Endothelial cell of umbilical vein (primary cell): Measurements from ENCODE around the gene MRPS34. TPM values are rescaled to one million over a fixed set of nuclear protein-coding genes. Genes with fewer than 3 reads are reported as not detected.

Experiments
- BruUV-seq: library from RNA; stranded (reverse); fragments of 400-500 nt; replicated peaks from 2 replicates; lab custom pipeline; 2021; lab: Mats Ljungman, UMichigan
- CTCF ChIA-PET: fragments of 300-600, 350-600 bp; sonication (Branson Sonifier 250); formaldehyde crosslinking; loops from one replicate; lab custom pipeline; 2021; ENCODE audit warnings: antibody characterized with exemption, inconsistent platforms; lab: Charles Lee
- POLR2A ChIA-PET: fragments of 300-600, 350-600 bp; sonication (Branson Sonifier 250); formaldehyde crosslinking; loops from one replicate; lab custom pipeline; 2021; ENCODE audit warnings: antibody characterized with exemption, inconsistent platforms; lab: Charles Lee
- DNase-seq: peaks from one replicate; pipeline ENCODE4 v3.0.0-alpha.2; 2011; ENCODE audit warnings: low read depth, low spot score
- FAIRE-seq: peaks from 2 replicates; lab custom pipeline; 2011; peaks lifted over from hg19 to GRCh38; lab: Jason Lieb, UNC
- H2AFZ ChIP-seq: 2 replicates; pipeline ENCODE4 v1.6.0; 2012; ENCODE audit warnings: low read depth, low read length, control low read depth, inconsistent platforms
- H3K27ac ChIP-seq: 2 replicates; pipeline ENCODE4 v1.5.1; 2011; ENCODE audit warnings: low read depth, mild to moderate bottlenecking, control low read depth, low read length, moderate library complexity; ENCODE audit not compliant: insufficient read depth
- H3K27me3 ChIP-seq, 2 experiments: 2 replicates each; pipeline versions ENCODE4 v1.6.0 to v1.6.1; 2011; ENCODE audit warnings: low read length in 2 of 2, mixed read lengths in 1 of 2; ENCODE audit not compliant: control insufficient read depth in 2 of 2, insufficient read depth in 2 of 2
- H3K36me3 ChIP-seq, 2 experiments: 2 replicates in 1 of 2; 3 replicates in 1 of 2; pipeline ENCODE4 v1.5.1; 2011; ENCODE audit warnings: low read length in 2 of 2, mild to moderate bottlenecking in 1 of 2, moderate library complexity in 1 of 2; ENCODE audit not compliant: control insufficient read depth in 2 of 2, insufficient read depth in 2 of 2; ENCODE audit errors: extremely low read depth in 1 of 2
- H3K4me1 ChIP-seq: 3 replicates; pipeline ENCODE4 v1.5.1; 2011; ENCODE audit warnings: mild to moderate bottlenecking, low read length; ENCODE audit not compliant: control insufficient read depth, insufficient read depth; ENCODE audit errors: extremely low read depth
- H3K4me2 ChIP-seq: 2 replicates; pipeline ENCODE4 v1.6.1; 2011; ENCODE audit warnings: low read length, control low read depth, mixed read lengths; ENCODE audit not compliant: insufficient read depth
- H3K4me3 ChIP-seq, 3 experiments: fragments of 200-600 bp in 1 of 3; sonication (generic), shearing (Covaris generic) in 1 of 3; replicated peaks in 1 of 3; 2 replicates each; pipeline ENCODE4 v1.5.1; 2011 to 2016; ENCODE audit warnings: control low read depth in 3 of 3, low read length in 3 of 3, mild to moderate bottlenecking in 2 of 3, inconsistent platforms in 1 of 3, low read depth in 1 of 3, moderate library complexity in 1 of 3; ENCODE audit not compliant: insufficient read depth in 1 of 3
- H3K79me2 ChIP-seq: 2 replicates; pipeline ENCODE4 v1.6.0; 2012; ENCODE audit warnings: low read length, inconsistent platforms; ENCODE audit not compliant: control insufficient read depth, insufficient read depth
- H3K9ac ChIP-seq: replicated peaks from 2 replicates; pipeline ENCODE3; 2011; ENCODE audit warnings: low read length, control low read depth; ENCODE audit not compliant: insufficient read depth; ENCODE audit errors: extremely low read depth
- H3K9me1 ChIP-seq: replicated peaks from 3 replicates; pipeline ENCODE4 v1.6.0; 2011; ENCODE audit warnings: mild to moderate bottlenecking, low read length; ENCODE audit not compliant: control insufficient read depth, insufficient read depth; ENCODE audit errors: extremely low read depth
- H3K9me3 ChIP-seq: replicated peaks from 2 replicates; pipeline ENCODE4 v1.5.1; 2012; ENCODE audit warnings: low read length, inconsistent platforms; ENCODE audit not compliant: control insufficient read depth, insufficient read depth
- H4K20me1 ChIP-seq: replicated peaks from 2 replicates; pipeline ENCODE3; 2011; ENCODE audit warnings: mild to moderate bottlenecking, low read length; ENCODE audit not compliant: control insufficient read depth, insufficient read depth; ENCODE audit errors: extremely low read depth
- EZH2 ChIP-seq: IDR thresholded peaks from 2 replicates; pipeline ENCODE4 v1.6.1; 2012; ENCODE audit warnings: borderline replicate concordance, low read depth, mild to moderate bottlenecking, moderate library complexity, low read length, inconsistent platforms; ENCODE audit not compliant: severe bottlenecking
- FOS ChIP-seq: IDR thresholded peaks from 2 replicates; pipeline ENCODE4 v1.6.1; 2011; ENCODE audit warnings: mild to moderate bottlenecking, low read length, moderate library complexity, borderline replicate concordance; ENCODE audit not compliant: insufficient read depth
- GATA2 ChIP-seq: IDR thresholded peaks from 2 replicates; pipeline ENCODE4 v1.7.0; 2011; ENCODE audit warnings: low read depth, mild to moderate bottlenecking, moderate library complexity, mixed read lengths, low read length; ENCODE audit not compliant: insufficient read length, insufficient read depth
- JUN ChIP-seq: IDR thresholded peaks from 2 replicates; pipeline ENCODE4 v1.6.1; 2011; ENCODE audit warnings: borderline replicate concordance, low read depth; ENCODE audit not compliant: insufficient read length, insufficient read depth
- MYC ChIP-seq: IDR thresholded peaks from one replicate; pipeline ENCODE4 v1.6.1; 2011; ENCODE audit warnings: mild to moderate bottlenecking, low read depth, low read length
- POLR2A ChIP-seq: IDR thresholded peaks from 2 replicates; pipeline ENCODE4 v1.6.1; 2012; ENCODE audit warnings: low read depth, mild to moderate bottlenecking, control low read depth, low read length
- POLR2AphosphoS5 ChIP-seq: IDR thresholded peaks from 2 replicates; pipeline ENCODE4 v1.6.1; 2012; ENCODE audit warnings: low read depth, mild to moderate bottlenecking, control low read depth, low read length, moderate library complexity; ENCODE audit not compliant: insufficient read depth
- dilution Hi-C: fragments of 300-500 bp; cut with MboI; formaldehyde crosslinking; loops from one replicate; pipeline ENCODE4 v1.15.0; 2019; ENCODE audit warnings: low sequenced_read_pairs; ENCODE audit not compliant: extremely low pct_ligation_motif_present
- intact Hi-C: fragments of 100-400 bp; cut with micrococcal nuclease; formaldehyde crosslinking; loops from one replicate; pipeline ENCODE4 v1.10.0; 2022
- polyA plus RNA-seq, 4 experiments: library from polyadenylated mRNA; depleted of rRNA in 3 of 4; stranded (reverse) in 3 of 4; unstranded in 1 of 4; fragments of >200 nt; gene quantifications; 2 replicates each; pipeline versions ENCODE4 v1.2.1 to v1.2.3, GENCODE V29; 2011 to 2012; ENCODE audit warnings: missing spikeins in 1 of 4
- total RNA-seq: library from RNA; stranded (reverse); gene quantifications from 2 replicates; pipeline ENCODE4 v1.2.3, GENCODE V29; 2021
- TF ChIP-seq, protein P1 (sequence below): IDR thresholded peaks from 2 replicates; pipeline ENCODE4 v1.6.1; 2011; ENCODE audit not compliant: insufficient read depth, insufficient read length
- TF ChIP-seq, protein P2 (sequence below), 2 donors: IDR thresholded peaks; 1 replicate in 1 of 2; 2 replicates in 1 of 2; pipeline ENCODE4 v1.5.1; 2011; ENCODE audit warnings: low read length in 2 of 2, mild to moderate bottlenecking in 2 of 2, moderate library complexity in 2 of 2, control low read depth in 1 of 2, inconsistent platforms in 1 of 2, low read depth in 1 of 2; ENCODE audit not compliant: insufficient read depth in 1 of 2; ENCODE audit errors: extremely low read depth in 1 of 2

Gene MRPS34
- total and polyA plus RNA-seq, 2 donors (not counting 3 experiments of a cell fraction or from before 2014, with no cell fraction given), result 82.1 to 102 TPM

DNA sequence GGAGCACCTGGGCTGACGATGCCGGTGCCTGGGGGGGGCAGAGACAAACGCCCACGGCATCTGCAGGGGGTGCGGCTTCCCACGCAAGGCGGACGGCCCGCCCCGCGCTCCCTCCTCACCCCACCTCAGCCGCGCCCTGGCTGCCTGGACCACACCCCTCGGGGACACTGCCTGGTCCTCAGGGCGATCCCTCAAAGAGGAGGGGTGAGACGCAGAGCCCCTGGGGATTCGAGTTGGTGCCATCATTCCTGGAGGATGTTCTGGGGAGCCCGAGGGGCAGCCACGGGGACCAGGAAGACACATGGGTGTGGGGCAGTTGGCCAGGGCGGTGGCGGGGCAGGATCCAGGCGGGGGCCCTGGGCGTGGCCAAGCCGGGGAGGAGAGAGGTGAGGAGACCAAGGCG, 16.7 kb upstream of the MRPS34 start:
- peaks cover 15% of the 10 kb centered on the region for H3K79me2 ChIP-seq
- H3K27me3 ChIP-seq, result no peaks in the 10 kb centered on the region
- ChIA-PET CTCF (no interaction called here), POLR2A (no interaction called here)
- dilution Hi-C loops (no loop called here), intact Hi-C loops (loop anchor here (10.0 kb wide), 1 partner anchor 485 kb away; the partner anchor contains the start of gene UBE2I)
- TF ChIP-seq FOS, result no peak
- no peak for TF ChIP-seq GATA2
- TF ChIP-seq, protein P1, sequence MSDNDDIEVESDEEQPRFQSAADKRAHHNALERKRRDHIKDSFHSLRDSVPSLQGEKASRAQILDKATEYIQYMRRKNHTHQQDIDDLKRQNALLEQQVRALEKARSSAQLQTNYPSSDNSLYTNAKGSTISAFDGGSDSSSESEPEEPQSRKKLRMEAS, result no peak
- no peak for TF ChIP-seq EZH2
- TF ChIP-seq POLR2A, result no peak
- TF ChIP-seq, protein P2, sequence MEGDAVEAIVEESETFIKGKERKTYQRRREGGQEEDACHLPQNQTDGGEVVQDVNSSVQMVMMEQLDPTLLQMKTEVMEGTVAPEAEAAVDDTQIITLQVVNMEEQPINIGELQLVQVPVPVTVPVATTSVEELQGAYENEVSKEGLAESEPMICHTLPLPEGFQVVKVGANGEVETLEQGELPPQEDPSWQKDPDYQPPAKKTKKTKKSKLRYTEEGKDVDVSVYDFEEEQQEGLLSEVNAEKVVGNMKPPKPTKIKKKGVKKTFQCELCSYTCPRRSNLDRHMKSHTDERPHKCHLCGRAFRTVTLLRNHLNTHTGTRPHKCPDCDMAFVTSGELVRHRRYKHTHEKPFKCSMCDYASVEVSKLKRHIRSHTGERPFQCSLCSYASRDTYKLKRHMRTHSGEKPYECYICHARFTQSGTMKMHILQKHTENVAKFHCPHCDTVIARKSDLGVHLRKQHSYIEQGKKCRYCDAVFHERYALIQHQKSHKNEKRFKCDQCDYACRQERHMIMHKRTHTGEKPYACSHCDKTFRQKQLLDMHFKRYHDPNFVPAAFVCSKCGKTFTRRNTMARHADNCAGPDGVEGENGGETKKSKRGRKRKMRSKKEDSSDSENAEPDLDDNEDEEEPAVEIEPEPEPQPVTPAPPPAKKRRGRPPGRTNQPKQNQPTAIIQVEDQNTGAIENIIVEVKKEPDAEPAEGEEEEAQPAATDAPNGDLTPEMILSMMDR (IDR thresholded peaks at IDR 0.05; ENCODE audit: extremely low read depth in 1 of 2, insufficient read depth in 1 of 2, low read depth in 1 of 2, low read length in 2 of 2), result no peak
- TF ChIP-seq POLR2AphosphoS5, result no peak
- TF ChIP-seq JUN, result no peak
- TF ChIP-seq MYC, result no peak
- no peaks in the 10 kb centered on the region for H3K9me3 ChIP-seq
- BruUV-seq, result no TSS peak
- no peaks in the 10 kb centered on the region for H3K9me1 ChIP-seq
- no peaks in the 10 kb centered on the region for H4K20me1 ChIP-seq
- DNase-seq (no peak), FAIRE-seq (no peak)
- H3K4me3 ChIP-seq, result no peak overlapping the region
- no peak overlapping the region for H3K27ac ChIP-seq
- no peak overlapping the region for H3K4me2 ChIP-seq
- no peak overlapping the region for H3K9ac ChIP-seq
- H2AFZ ChIP-seq, result no peak overlapping the region
- H3K36me3 ChIP-seq, result peaks cover 0 to 23% of the 10 kb centered on the region in 2 experiments
- no peaks in the 10 kb centered on the region for H3K4me1 ChIP-seq
